Myocyte (in vitro differentiated cells): Measurements from ENCODE around the gene LARP1. TPM values are rescaled to one million over a fixed set of nuclear protein-coding genes. Genes with fewer than 3 reads are reported as not detected.
"Not testable (repeated sequence)": the region's sequence is repeated elsewhere in the genome, so short reads cannot be mapped to it uniquely, and the experiment has no call there.

Source experiments
- DNase-seq: peaks from one replicate; pipeline ENCODE4 v3.0.0-alpha.2; 2012; ENCODE audit warnings: low read depth
- total RNA-seq: library from RNA; depleted of rRNA; stranded (reverse); fragments of >200 nt; gene quantifications from 2 replicates; pipeline ENCODE4 v1.2.3, GENCODE V29; 2014

Gene LARP1
- total RNA-seq, 1 donor from 2014 or later: 96.8 TPM

GRCh38 chr5:154734370-154735248, 20.6 kb upstream of the LARP1 start:
- DNase-seq: no peak

- DNase-seq: not testable (repeated sequence)
These were observed 19.8 kb upstream of the LARP1 start for GRCh38 chr5:154735362-154735761.

GRCh38 chr5:154736372-154736771, 18.8 kb upstream of the LARP1 start:
- not testable (repeated sequence) for DNase-seq

GRCh38 chr5:154737667-154738320, 17.4 kb upstream of the LARP1 start:
- no peak for DNase-seq

GRCh38 chr5:154740483-154740882, 14.7 kb upstream of the LARP1 start:
- no peak for DNase-seq

- peak; percentile 24 for DNase-seq
These were observed 14.2 kb upstream of the LARP1 start for GRCh38 chr5:154740957-154741356.

GRCh38 chr5:154741415-154741814, 13.8 kb upstream of the LARP1 start:
- no peak for DNase-seq

- no peak for DNase-seq
These were observed 11.4 kb upstream of the LARP1 start for GRCh38 chr5:154743812-154744211.

GRCh38 chr5:154745349-154745748, 9.8 kb upstream of the LARP1 start:
- no peak for DNase-seq

- DNase-seq: no peak
These were observed 5.7 kb upstream of the LARP1 start for GRCh38 chr5:154749491-154749890.

GRCh38 chr5:154750641-154751040, 4.5 kb upstream of the LARP1 start:
- not testable (repeated sequence) for DNase-seq

- no peak for DNase-seq
These were observed 3.3 kb upstream of the LARP1 start for GRCh38 chr5:154751854-154752253.

GRCh38 chr5:154753792-154754191, 1.4 kb upstream of the LARP1 start:
- DNase-seq: peak; percentile 87

- peak; percentile 99 for DNase-seq
These were observed 467 bp upstream of the LARP1 start for GRCh38 chr5:154754460-154755360.

- peak; percentile 40 for DNase-seq
These were observed 1.1 kb downstream of the LARP1 start for GRCh38 chr5:154756009-154756867.

- peak; percentile 54 for DNase-seq
These were observed 2.0 kb downstream of the LARP1 start for GRCh38 chr5:154756868-154757813.

- no peak for DNase-seq
These were observed 2.7 kb downstream of the LARP1 start for GRCh38 chr5:154757814-154758406.

- peak; percentile 26 for DNase-seq
These were observed 3.3 kb downstream of the LARP1 start for GRCh38 chr5:154758493-154758892.

- no peak for DNase-seq
These were observed 3.8 kb downstream of the LARP1 start for GRCh38 chr5:154758977-154759376.
